HG03378 (cell line): ENCODE data around the gene FCRL1.

Experiments used
- ATAC-seq: cut with Tn5 transposase; IDR thresholded peaks from one replicate; pipeline ENCODE4 v1.9.1; 2021; ENCODE audit warnings: mild to moderate bottlenecking, moderate library complexity; ENCODE audit not compliant: unreplicated experiment

Gene FCRL1

GRCh38 chr1:157803851-157804250 lies 16.1 kb downstream of the FCRL1 start:
- ATAC-seq: no peak

GRCh38 chr1:157799996-157800395 lies 19.9 kb downstream of the FCRL1 start:
- no peak for ATAC-seq

- ATAC-seq: no peak
These were observed 21.7 kb downstream of the FCRL1 start for GRCh38 chr1:157798211-157798610.

GRCh38 chr1:157785248-157785647 lies 34.7 kb downstream of the FCRL1 start:
- ATAC-seq: no peak

GRCh38 chr1:157784801-157785200 lies 35.1 kb downstream of the FCRL1 start:
- ATAC-seq: no peak

GRCh38 chr1:157782931-157783330 lies 37.0 kb downstream of the FCRL1 start:
- no peak for ATAC-seq

GRCh38 chr1:157781048-157781447 lies 38.9 kb downstream of the FCRL1 start:
- ATAC-seq: peak; percentile 52

- ATAC-seq: peak; percentile 69
These were observed 42.9 kb downstream of the FCRL1 start, which contains the start of gene FCRL2 for GRCh38 chr1:157776971-157777391. FCRL2 (minus strand) TSS chr1:157777132; CDS start chr1:157777073, 59 bp downstream.

GRCh38 chr1:157775101-157775870 lies 44.6 kb downstream of the FCRL1 start:
- no peak for ATAC-seq

- no peak for ATAC-seq
These were observed 45.5 kb downstream of the FCRL1 start for GRCh38 chr1:157774412-157774811.

GRCh38 chr1:157773493-157774350 lies 46.2 kb downstream of the FCRL1 start:
- ATAC-seq: no peak

- ATAC-seq: no peak
These were observed 48.1 kb downstream of the FCRL1 start for GRCh38 chr1:157771661-157772425.

- ATAC-seq: no peak
These were observed 49.4 kb downstream of the FCRL1 start for GRCh38 chr1:157770442-157771043.

GRCh38 chr1:157766792-157767191 lies 53.1 kb downstream of the FCRL1 start:
- no peak for ATAC-seq

GRCh38 chr1:157758018-157758417 lies 61.9 kb downstream of the FCRL1 start:
- no peak for ATAC-seq

- ATAC-seq: no peak
These were observed 66.3 kb downstream of the FCRL1 start for GRCh38 chr1:157753611-157754010.

GRCh38 chr1:157751283-157751682 lies 68.6 kb downstream of the FCRL1 start:
- ATAC-seq: no peak

GRCh38 chr1:157748262-157748817 lies 71.6 kb downstream of the FCRL1 start:
- no peak for ATAC-seq
